Right hindlimb (tissue), 1 donor: ENCODE data around the gene ZNF516.

Experiments
- DNase-seq: peaks from one replicate; pipeline ENCODE4 v3.0.0-alpha.2; 2018

ZNF516 gene

DNA sequence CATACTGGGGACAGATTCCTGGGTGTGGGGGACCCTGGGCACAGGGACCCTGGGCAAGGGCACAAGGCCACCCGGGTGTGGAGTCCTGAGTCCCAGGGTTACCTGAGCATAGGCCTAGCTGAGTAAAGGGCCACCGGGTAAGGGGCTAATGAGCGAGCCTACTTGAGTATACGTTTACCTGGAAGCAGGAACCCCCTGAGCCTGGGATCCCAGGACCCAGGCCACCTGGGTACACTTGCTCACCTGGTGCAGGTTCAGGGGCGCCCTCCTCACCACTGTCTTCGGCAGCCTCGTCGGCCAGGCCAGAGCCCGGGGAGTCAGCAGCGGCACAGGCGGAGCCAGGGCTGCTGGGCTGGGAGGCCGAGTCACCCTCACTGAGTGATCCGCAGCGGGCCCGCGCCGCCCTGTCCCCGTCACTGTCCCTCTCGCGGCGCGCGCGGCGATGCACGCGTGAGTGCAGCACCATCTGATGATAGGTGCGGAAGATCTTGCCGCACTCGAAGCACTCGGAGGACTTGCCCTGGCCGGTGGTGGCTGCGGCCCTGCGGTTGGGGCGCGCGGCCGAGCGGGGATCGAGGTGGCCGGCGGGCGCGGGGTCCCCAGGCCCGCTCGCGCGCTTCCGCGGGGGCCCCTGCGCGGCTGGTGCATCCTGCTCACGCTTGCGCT lies 53.9 kb downstream of the ZNF516 start:
- DNase-seq: no peak

DNA sequence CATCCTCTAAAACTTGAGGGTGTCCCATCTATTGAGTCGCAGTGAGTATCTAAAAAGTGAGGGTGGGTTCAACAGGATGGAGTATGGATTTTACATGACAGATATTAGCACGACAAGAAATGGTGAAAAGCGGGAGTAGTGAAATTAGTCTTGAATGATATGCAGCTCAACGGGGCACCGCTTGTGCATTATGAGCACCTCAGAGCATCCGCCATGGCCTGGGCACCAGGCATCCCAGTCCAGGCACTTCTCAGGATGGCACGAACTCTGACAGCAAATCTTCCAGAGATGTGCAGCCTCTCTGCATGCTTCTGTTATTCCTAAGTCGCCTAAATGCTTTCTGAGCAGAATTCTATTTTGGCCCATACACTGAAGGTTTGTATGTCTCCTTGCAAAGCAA lies 57.1 kb downstream of the ZNF516 start:
- DNase-seq: no peak

DNA sequence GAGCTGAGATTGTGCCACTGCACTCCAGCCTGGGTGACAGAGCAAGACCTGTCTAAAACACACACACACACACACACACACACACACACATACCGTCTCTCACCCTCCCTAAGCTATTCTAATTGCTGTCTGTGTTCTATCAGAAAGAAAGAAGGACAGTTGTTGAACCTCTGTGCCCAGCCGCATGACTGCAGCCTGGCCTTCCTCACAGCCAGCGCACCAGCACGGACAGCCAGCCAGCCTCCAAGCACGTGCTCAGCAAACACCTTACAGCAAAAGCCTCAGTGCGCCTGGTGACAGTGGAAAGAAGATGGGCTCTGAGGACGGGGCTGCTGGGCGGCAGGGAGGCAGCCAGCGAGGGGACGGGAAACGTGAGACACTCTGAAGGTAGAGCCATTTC lies 58.0 kb downstream of the ZNF516 start:
- DNase-seq: no peak

DNA sequence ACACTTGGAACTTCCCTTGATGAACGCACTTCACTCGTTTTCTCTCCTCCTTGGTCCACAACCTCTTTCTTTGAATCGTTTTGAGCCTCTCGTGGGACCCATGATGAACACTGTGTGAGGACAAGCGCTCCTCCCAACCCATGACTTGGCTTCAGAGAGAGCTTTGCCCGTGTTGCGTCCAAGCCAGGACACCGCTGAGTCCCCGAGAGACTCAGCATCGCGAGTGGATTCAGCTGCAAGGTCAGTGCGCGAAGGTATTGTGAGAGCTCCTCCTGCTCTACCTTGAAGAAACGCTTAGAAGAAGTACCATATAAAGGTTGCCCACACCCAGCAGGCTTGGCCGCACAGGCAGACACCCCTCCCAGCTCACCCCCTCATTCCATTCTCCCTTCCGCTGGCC lies 58.7 kb downstream of the ZNF516 start:
- no peak for DNase-seq

DNA sequence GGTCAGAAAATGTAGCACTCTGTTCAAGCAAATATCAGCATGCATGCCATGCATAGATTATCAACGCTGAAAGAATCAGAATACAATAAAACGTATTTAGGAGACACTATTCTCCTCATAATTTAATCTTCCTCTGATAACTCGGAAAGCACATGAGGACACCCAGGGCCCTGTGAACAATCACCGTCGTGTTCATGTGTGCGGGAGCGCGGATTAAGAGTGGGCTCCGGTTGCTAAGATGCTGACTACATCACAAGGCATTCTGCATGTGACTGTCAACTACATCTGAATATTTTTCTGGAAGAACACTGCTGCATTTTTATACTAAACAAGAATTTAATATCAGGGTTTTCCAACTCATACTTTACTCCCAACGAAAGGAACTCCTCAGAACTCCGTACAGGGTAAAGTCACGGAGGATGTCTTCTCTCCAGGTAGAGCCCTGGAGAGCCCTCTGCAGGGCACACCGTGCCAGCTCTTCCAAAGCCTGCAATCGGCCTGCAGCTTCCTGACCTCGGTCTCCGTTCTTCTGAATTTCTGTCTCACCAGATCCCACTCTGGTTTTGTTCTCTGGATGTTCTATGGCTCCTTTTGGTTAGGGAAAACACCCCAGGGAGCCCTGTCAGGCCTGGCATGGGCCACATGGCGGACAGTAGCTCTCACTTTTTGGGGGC lies 59.6 kb downstream of the ZNF516 start:
- no peak for DNase-seq

DNA sequence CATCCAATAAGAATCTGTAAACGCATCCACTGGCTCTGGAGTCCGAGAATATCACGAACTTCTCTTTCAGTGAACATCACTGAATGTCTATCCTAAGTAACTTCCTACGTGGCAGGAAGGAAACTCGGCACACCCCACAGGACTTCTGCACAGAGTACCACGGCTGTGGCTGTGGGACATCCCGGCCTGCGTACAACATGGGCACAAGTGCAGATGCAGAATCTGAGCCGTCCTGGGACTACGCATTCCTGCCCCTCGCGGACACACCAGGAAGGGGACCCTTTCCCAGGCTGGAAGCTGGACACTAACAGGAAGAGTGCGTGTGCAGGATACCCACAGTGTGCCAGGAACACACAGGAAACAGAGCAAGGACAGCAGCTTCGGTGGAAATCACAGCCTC lies 60.6 kb downstream of the ZNF516 start:
- no peak for DNase-seq

DNA sequence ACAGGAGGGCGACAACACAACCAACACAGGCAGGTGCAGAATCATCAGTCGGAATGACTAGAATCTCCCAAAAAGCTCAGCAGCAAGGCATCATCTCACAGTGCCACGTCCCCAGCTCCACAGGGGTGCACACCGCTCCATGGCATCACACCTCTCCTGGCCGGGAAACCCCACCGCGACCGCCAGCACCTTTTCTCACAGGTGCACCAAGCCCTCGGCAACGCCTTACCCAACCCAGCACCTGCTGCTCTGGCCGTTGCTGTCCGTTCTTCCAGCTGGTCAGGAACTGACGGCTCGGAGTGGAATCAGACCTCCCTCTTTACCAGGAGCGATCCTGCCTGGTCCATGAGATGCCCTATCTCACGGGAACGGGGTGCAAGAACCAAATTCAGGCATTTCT lies 61.3 kb downstream of the ZNF516 start:
- no peak for DNase-seq

DNA sequence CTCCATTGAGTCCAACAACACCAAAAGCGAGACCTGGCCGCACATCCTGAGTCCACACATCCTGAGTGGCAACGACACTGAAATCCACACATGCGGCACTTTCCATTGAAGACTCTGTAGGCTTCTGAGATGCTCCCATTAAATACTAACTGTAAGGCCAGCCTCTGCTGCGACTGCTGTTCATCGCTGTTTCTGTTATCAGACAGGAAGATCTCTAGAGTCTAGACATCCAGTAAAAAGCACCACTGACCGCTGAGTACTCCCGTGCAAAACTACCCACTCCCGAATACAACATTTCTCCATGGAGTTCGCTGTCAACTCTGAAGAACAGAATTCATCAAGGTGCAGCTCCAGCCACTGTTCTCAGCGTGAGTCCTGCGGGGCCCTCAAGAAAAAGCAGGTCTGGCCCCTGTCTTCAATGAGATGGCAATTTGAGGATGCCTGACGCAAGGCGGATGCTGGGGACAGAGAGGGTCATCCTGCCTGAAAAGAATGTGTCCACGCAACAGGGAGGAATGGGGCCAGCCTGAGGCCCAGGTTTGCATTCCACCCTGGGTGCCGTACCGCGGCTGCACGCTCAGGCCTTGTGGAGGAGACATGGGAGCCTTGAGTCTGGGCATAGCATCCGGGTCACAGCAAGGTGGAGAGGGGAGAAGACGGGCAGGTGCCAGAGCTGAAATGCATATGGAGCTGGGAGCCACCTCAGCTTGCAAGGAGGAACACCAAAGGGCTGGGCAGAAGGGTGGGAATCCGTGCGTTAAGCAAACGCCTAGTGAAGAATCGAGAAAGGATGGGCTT lies 61.9 kb downstream of the ZNF516 start:
- no peak for DNase-seq

DNA sequence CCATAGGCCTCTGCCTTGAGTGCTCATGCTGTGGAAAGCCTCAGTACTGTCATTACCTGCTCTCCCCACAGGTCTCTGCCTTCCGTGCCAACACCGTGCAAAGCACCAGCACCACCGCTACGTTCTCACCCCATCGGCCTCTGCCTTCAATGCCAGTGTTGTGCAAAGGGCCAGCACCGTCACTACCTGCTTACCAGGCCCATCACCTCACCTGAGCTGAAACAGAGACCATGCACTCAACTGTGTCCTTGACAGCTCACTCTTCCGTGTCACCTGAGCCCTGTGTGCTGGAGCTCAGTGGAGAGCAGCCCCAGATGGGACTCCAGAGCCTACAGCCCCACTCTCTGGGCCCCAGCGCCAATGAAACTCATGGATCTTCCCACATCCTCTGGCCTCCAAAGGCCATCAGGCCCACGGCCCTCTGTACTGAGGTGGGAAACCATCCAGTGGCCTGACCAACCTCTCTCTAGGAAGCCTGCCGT lies 62.7 kb downstream of the ZNF516 start:
- DNase-seq: no peak

DNA sequence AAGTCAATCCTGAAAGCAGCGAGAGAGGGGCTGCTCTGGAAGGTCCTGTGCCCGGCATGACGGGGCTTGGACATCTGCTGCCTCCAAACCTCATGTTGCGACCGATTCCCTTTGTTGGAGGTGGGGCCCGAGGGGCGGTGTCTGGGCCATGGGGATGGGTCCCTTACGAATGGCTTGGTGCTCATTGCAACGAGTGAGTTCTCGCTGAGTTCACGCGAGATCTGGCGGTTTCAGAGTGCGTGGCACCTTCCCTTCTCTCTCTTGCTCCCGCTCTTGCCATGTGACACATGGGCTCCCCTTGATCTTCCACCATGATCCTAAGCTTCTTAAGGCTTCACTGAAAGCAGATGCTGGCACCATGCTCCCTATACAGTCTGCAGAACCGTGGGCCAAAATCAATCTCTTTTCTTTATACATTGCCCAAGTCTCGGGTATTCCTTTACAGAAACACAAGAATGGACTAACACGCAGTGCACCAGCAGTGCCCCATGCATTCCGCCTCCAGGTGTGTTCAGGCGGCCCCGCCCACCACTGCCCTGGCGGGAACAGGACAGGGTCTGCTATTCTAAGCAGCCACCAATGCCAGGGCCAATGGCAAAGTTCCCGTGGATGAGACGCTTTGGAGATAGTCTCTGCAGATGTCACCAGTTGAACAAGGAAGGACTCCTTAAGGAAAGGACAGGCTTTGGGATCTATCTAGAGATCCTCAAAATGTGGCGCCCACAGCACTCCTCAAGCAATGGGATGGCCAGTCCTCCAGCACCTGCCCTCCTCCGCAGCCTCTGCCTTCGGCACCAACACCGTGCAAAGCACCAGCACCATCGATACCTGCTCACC lies 63.4 kb downstream of the ZNF516 start:
- no peak for DNase-seq

DNA sequence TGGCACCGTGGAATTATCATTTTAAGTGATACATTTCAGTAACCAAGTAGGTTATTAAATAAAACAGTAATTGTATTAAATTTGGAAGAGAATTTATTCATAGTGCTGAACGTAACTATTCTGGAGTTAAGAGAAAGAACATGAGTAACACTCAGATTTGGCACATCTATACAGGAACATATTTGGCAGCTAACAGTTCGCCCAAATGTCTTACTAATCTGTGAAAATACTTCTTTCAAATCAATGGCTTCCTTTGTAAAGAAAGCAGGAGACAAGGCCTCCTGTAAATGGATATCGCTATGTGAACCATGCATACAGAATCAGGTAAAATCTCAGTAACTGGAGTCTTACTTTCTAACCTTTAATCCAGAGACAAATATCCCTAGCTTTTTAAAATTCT lies 64.4 kb downstream of the ZNF516 start:
- no peak for DNase-seq

DNA sequence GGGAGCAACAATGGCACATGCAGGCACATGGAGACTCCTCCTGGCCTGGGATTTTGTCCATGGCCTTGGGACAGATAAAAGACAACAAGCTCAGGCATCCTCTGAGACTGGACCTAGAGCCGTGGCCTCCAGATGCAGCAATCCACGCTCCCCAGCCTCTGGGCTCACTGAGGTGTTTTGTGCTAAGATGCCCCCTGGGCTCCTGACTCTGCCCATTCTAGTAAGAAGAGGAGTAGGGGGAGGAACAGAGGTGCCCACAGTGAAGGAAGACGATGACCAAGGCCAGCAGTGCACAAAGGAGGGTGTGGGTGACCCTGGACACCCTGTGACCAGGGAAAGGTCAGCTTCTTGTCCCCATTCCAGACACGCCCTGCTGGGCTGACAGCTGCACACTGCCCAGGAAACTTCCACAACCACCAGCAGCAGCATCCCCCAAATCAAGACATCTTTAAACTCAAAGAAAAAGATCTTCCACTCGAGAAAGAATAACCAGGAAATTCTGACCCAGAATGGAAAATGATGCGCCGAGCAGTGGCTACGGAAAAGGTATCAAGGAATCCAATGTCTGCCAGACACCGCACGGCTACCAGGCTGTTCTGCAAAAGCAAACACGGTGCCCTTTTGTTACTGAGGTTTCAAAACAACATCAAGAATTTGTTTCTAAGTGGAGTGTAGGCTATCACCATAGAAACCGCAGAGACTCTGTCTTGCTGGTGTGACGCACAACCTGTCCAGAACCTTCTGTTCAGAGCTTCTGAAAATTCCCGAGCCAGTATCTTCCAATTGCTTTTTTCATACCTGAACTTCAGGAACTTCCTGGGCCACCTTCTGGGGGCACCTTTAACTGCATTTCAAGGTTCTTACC lies 65.5 kb downstream of the ZNF516 start:
- DNase-seq: no peak

DNA sequence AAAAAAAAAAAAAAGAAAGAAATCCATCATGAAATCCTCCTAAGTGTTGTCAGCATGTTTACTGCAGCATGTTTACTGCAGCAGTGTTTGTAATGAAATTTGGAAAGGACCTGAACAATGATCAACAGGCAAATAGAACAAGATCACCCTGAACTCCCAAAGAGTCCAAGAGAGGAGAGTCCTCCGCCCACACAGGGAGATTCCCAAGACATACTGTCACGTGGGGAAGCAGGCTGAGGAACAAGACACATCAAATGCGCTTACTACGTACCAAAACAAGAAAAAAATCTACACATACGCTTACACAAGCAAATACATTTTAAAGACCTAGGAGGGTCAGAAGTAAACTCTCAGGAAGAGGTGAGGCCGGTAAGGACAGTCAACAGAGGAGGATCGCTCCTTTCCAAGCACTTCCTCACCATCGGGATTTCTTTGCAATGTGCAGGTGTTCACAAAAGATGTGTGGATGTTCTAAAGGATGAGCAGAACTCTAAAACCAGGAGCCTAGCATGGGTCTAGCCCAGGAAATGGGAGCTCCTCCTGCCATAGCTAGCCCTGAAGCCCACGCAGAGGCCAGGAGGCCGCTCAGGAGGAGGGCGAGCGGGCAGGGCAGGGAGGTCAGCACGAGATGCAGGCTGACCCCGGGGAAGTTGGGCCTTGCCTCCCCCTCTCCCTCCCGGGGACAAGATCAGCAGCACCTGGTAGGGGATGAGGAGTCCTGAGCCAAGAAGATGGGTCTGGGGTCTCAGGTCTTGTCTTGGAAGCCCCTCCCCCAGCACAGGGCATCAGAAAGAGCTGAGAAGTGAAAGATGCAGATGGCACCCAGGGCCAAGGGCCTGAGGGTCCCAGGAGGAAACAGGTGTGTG lies 66.4 kb downstream of the ZNF516 start:
- no peak for DNase-seq

DNA sequence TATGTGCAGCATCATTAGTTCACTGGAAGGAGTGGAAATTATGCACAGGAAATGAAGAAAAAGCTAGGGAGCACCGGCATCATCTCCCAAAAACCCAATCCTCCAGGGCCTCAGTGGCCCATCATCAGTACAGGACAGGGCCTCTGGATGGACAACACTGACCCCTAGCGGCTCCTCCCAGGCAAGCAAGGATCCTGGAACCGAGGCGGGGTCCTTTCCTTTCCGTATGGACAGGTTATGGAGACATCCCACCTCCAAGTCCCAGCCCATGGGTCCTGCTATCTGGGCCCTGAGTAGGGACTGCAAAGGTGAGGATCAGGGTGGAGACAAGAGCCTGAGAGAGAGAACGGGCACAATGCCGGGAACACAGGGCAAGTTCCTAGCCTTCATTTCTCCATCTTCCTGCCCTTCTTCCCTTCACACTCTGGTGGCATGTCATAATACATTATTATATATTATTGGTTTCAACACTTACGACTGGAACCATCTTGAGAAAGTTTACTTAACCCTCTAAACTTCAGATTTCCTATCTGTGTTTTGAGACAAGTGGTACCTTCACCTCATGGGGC lies 68.2 kb downstream of the ZNF516 start:
- no peak for DNase-seq

DNA sequence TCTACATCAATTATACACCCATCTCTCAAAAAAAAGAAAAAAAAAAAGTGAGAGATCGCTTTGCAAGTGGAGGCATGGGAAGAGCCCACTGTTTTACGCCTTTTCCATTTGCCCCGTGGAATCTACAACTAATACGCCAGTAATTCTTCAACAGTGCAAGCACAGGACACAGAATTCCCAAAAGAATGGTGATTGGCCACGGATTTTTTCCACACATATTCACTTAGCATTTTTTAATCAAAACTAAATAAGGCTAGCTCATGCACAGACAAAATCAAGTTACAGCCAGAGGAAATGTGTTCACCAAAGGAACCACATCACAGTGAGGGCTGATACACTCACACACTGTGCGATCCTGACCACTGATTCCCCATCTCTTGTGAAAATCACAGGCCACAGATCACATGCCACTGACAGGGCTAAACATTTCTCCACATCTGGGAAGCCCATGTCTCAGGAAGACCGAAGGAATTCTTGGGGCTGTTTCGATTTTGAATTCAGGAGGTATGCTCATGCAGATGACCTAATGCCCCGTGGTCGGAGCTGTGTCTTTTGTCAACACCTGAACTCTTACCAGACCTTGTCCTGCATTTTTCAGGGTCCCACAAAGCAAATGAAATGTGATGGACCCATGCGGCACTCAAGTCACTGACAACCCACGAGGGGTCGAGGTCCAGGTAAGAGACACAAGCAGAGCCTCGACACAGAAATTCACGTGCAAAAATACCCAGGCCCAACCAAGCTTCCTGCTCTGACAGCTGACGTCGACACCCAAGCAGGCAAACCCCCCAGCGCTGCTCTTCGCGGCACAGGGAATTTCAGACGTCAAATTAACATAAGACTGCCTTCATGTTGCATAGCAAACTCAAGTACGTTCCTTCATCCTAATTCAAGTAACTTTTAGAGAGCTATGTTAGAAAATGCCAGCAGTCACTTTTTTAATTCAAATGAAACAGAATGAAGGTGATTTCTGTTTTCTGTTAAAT lies 69.6 kb downstream of the ZNF516 start:
- DNase-seq: no peak

DNA sequence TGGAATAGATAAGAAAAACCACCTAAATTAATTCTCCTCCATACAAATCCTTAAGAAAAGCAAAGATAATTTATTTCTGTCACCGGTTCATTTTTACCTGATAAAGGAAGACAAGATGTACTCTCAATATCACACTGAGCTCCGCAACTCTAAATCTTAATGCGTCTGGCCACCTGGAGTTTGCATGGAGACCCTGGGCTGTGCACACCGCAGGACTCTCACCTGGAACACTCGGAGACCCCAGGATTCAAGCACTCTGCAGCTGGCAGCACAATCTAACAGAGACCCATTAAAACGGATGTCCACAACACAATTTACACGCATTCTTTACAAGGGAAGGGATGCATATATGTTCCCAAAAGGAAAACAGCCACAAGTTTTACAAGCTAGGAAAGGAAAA lies 72.2 kb downstream of the ZNF516 start:
- no peak for DNase-seq

DNA sequence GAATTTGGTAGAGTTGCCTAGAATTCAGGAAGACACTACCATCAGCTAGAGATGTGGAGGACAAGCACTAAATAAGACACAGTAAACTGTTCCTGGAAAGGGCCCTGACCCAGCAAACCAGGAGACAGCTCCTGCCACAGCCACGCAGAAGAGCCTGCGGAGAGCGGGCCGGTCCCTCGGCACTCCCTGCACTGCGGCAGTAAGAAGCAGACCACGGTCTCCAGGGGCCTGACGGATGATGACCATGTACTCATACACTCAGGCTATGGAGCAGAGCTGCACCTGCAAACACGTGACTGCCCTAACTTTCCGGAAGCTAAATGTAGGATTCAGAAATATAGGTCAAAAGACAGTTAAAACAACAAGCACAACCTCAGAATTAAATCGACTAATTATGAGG lies 72.9 kb downstream of the ZNF516 start:
- no peak for DNase-seq

DNA sequence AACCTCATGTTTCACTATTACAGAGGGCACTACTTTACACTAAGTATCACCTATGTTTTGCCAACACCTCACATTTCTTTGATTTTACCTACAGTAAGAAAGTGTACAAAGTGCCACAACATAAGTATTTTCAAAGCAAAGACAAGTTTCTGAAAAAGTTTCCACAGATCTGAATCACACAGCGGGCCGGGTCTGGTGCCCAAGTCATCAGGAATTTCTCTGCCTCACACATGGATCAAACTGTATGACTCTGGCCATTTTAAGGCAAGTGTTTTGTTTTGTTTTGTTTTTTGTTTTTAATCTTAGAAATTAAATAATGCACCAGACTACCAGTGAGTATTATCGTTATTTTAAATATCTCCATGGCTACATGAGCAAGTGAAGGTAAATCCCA lies 73.4 kb downstream of the ZNF516 start:
- no peak for DNase-seq
